ENCODE measurements around the gene ARHGEF17.

ARHGEF17 gene

DNA sequence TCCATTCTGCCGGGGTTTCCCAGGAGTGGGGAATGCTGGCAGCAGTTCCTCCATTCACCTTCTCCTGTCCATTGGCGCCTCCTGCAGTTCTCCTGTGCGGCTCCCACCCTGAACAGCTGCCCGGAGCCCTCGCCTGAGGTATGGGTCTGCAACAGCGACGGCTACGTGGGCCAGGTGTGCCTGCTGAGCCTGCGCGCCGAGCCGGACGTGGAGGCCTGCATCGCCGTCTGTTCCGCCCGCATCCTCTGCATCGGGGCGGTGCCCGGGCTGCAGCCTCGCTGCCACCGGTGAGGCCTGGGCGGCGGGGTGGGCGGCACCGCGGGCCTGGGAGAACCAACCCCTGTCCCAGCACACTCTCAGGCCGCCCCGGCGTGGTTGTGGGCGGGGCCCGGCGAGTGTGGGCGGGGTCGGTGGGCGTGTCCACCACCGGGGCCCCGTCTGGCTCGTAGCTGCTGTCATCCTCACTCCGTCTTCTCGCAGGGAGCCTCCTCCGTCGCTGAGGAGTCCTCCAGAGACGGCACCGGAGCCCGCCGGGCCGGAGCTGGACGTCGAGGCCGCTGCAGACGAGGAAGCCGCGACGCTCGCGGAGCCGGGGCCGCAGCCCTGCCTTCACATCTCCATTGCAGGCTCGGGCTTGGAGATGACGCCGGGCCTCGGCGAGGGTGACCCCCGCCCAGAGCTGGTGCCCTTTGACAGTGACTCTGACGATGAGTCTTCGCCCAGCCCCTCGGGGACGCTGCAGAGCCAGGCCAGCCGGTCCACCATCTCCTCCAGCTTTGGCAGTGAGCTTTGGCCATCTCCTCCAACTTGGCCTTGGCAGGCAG, 54.1 kb downstream of the ARHGEF17 start:
- FAIRE-seq: no peak

DNA sequence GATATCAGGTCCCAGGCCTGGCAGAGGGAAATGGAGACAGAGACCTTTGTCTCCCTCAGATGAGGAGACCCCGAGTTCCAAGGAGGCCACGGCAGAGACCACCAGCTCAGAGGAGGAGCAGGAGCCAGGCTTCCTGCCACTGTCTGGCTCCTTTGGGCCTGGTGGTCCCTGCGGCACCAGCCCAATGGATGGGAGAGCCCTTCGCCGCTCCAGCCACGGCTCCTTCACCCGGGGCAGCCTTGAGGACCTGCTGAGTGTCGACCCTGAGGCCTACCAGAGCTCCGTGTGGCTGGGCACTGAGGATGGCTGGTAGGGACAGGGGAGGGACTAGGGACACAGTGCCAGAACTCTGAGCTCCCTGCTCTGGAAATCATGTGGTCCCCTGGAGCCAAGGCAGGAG, 55.1 kb downstream of the ARHGEF17 start:
- FAIRE-seq: no peak

DNA sequence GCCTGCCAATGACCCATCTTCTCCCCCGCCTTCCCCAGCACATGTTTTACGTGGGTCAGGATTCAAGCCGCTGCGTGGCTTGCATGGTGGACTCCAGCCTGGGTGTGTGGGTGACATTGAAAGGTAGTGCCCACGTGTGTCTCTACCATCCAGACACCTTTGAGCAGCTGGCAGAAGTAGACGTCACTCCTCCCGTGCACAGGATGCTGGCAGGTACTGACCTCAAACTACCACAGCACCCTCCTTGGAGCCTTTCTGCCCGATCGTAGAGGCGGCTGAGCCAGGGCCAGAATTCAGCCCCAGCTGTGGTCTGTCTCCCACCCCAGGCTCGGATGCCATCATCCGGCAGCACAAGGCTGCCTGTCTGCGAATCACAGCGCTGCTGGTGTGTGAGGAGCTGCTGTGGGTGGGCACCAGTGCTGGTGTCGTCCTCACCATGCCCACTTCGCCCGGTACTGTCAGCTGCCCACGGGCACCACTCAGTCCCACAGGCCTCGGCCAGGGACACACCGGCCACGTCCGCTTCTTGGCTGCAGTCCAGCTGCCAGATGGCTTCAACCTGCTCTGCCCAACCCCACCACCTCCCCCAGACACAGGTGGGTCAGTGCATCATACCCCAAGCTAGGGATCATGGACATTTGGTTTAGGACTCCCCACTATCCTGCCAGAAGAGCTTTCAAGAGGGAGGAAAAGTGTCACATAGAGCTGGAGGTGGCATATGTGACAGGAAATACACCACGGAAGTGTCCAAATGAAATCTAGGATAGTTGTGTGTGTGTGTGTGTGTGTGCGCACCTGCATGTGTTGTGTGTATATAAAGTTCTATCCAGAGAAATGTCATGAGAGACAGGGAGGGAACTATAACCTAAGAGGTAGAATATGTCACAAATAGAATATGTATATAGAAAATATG, 57.5 kb downstream of the ARHGEF17 start:
- FAIRE-seq: no peak

DNA sequence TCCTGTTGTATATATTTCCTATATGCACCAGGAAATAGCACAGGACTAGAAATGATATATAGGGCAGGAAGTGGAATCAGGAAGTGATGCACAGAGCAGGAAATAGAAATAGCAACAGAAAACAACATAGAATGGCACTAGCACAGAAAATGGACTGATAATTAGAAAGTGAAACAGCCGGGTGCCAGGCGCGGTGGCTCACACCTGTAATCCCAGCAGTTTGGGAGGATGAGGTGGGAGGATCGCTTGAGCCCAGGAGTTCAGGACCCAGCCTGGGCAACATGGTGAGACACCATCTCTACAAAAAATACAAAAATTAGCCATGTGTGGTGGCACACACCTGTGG, 58.2 kb downstream of the ARHGEF17 start:
- FAIRE-seq: no peak

DNA sequence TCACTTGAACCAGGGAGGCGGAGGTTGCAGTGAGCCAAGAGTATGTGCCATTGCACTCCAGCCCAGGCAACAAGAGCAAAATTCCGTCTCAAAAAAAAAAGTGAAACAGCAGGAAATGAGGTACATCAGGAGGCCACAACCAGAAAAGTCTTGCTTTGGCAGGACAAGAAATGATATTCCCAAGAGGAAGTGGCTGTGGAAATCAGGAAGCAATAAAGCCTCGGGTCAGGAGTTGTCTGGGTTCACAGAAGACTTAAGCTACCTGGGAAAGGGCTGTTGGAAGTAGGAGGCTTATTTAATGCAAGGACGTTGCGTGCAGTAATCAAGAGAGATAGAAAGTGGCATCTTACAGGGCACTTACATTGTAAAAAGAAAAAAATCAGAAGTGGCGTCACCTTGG, 58.9 kb downstream of the ARHGEF17 start:
- FAIRE-seq: no peak

DNA sequence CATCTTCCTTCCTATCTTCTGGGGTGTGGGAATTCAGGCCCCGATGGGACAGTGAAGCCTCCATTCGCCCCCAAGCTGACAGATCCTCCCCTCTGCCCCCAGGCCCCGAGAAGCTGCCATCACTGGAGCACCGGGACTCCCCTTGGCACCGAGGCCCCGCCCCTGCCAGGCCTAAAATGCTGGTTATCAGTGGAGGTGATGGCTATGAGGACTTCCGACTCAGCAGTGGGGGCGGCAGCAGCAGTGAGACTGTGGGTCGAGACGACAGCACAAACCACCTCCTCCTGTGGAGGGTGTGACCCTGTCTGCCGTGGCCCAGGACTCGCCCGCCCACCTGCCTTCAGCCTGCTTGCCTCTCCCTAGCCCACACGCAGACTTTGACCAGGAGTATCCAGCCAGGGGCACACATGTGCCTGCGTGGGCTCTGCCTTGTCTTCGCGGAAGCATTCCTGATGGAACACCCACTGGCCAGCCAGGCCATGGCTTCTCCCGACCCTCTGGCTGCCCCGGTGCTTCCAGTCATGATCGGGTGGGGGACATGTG, 59.5 kb downstream of the ARHGEF17 start:
- no peak for FAIRE-seq

DNA sequence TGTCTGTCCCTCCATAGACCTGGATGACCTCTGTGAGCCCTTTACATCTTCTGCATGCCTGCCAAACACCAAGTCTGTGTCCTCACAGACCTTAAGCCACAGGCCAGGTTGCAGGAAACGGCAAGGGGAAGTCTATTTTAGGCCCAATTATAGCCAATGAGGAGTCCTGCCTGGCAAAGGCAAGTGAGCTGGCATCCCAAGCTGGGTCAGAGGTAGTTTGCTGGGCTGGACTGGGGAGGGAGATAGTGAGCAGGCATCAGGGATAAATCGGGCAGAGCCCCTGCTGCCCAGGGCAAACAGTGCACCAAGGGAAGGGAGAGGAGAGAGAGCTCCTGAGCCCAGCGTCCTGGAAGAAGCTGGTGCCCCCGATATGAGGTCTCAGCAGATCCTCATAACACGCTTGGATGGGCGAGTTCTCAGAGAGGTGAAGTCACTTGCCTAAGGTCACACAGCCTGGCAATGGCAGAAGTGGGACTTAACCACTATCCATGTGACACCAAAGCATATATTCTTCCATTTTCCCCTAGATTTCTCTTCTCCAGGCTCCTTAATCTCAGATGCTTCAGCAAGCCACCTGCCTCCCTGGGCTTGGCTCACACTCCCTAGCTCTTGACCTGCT, 64.4 kb downstream of the ARHGEF17 start:
- no peak for FAIRE-seq

DNA sequence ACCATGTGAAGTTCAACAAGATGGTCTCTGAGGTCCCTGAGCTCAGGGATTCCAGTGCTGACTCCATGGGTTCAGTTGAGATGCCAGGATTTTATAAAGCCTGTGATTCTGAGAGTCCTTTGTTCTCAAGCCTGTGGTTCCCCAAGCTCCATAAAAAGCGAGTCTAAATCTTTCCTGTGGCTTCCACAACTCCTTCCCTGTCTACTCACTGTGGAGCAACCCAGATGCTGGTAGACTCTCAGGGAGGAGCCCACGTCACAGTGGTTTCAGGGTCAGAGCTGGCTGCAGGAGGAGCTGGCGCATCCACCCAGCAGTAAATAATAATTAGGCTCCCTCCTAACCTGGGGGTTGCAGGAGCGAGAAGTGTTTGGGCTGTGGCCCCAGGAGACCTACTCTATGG, 66.1 kb downstream of the ARHGEF17 start:
- FAIRE-seq: no peak

DNA sequence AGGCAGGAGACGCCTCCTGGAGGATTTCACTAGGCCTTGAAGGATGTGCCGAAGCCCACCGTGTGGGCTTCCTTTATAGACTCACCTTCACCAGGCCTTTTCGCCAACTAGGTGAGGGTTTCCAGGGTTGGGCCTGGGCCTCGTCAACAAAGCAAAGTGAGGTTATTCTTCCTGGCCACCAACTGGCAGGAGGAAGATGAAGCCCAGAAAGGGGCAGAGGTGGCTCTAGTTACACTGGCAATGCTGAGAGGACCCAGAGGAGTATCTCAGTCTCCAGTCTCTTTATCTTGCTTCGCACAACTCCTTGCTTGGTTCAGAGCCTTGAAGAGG, 67.7 kb downstream of the ARHGEF17 start:
- FAIRE-seq: no peak

DNA sequence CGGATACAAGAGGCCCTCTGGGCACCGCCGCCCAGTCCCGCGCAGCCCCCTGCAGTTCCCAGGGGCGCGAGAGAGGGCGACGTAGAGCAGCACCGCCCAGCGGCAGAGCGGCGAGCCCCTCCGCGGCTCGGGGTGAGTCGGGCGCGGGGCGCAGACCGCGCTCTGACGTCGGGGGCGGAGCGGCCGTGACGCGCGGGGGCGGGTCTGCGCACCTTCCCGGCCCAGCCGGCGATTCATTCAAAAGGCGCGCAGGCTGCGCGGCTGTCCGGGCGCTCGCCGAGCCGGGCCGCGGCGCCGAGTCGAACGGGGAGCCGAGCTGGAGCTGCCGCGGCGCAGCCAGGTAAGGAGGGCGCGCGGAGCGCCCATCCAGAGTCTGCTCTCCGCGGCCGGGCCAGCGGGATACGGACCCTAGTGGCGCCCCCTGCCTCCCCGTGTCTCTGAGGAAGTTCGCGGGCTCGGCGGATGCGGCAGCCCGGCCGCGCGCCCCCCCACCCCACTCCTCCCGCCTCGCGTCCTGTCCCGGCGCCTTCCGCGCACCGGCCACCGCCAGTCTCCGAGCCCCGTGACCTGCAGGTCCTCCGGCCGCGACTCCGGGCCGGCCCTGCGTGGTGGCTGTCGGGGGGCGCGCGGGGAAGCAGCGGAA, 68.2 kb downstream of the ARHGEF17 start, which contains the start of gene RELT:
TSS of gene RELT (plus strand) at position 240 of the 643 bp plus-strand sequence. CDS start 12,738 bp downstream, outside the sequence.
- FAIRE-seq: no peak

DNA sequence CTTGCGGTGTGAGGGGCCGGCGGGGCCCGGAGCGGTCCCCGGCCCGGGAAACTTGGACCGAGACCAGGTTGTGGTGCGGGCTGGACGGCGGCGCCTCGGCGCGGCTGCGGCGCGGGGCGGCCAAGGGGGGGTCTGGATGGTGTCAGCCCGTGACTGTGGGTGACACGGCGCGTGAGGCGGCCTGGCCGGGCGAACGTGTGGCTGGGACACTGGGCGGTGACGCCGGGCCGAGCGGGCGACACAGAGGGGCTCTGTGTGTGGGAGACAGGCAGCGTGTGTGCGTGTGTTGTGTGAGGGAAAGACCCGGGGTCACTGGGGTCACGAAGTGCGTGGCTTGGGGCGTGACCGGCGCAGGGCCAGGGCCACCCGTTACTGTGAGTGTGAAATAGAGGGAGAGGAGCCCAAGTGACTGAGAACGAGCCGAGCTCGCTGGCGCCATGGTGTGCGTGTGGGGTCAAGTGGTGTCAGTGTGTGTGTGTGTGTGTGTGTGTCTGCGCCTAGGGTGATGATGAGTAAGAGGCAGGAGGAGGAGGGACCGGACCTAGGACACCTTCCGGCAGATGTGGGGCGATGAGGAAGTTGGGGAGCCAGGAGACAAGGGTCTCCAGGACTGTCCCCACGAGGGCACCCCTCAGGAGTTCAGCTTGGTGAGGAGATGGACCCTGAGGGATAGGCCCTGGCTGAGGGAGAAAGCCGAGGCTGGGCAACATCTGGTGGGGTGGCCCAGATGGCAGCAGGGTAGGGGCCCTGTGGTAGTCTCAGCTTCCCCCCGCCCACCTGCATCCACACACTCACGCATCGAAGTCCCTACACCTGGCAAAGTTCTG, 68.9 kb downstream of the ARHGEF17 start:
- no peak for FAIRE-seq

DNA sequence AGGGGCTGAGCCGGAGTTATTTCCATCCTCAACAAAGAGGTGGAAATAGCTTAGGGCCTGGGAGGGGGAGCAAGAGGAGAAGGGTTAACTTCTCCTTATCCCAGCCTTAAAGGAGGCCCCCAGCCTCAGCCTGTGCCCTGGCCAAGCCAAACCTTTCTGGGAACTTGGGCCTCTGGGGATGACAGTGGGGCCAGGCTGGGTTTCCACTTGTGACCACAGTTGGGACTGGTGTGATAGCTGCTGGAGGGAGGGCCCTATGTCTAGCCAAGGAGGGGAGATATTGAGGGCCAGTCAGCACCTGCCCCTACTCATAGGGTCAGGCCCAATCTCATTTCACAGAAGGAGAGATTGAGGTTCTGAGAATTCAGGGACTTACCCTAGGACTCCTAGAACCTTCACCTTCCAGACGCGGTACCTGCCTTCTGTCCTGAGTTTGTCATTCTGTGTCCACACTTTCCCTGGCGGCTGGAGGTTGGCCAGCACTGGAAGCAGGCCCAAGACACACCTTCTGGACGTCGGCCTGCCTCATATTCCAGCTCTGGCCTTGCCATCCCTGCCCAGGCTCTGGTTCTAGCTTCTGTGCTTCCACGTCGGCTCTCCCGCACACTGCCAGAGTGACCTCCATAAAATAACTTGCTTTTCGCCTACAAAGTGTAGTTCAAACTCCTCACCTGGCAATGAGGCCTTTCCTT, 71.3 kb downstream of the ARHGEF17 start:
- FAIRE-seq: no peak

DNA sequence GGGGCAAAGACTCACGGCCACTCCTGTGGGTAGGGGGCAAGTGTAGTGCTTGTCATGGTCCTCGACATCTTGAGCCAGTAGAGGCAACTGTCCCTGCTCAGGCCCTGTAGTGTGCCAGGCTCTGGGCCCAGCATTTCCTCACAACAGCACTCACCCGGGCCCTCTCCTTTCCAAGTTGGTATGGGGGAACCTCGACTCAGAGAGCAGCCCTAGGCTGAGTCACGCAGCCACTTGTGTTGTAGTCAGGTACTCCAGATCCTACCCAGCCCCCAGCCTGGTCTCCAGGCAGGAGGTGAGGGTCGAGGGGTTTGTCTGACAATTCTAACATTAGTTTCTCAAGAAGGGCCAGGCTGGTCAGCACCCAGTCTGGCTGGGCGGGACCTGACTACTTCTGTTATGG, 72.3 kb downstream of the ARHGEF17 start:
- FAIRE-seq: no peak

DNA sequence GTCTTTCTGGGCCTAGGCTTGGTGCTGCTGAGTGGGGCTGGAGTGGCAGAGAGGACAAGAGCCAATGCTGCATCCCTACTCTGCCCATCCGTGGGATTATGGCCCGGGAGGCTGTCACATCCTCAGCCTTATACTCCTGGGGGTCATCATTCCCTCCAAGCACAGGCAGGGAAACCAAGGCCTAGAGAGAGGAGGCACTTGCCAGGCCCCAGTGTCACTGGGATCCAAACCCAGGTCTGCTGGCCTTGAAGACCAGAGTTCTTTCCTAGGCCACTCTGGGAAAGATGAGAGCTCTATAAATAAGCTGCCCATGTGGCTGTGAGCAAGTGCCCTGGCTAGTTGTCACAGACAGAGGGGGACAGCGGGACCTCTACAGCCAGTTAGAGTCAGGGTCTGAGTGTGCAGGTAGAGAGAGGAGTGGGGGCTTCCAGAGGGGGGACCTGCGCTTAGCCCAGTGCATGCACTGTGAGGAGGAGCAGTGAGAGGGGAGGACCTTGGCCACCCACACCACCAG, 72.9 kb downstream of the ARHGEF17 start:
- FAIRE-seq: no peak

DNA sequence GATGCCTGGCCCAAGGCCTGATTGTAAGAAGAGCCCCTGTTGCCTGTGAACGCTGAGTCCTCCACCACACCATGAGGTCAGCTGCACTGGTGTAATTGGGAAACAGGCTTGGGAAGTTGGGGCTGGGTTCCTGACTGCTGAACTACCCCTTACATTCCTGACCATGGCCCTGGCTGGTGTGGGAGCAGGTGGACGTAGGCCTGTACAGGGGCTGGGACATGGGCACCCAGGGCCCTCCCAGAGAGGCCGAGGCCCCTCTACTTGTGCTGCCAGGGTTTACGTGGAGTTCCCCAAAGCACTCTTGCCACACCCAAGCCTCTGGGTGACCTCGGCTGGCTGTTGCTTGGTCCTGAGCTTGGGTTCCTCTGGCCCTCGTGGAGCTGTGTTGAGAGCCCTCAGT, 73.5 kb downstream of the ARHGEF17 start:
- FAIRE-seq: no peak

DNA sequence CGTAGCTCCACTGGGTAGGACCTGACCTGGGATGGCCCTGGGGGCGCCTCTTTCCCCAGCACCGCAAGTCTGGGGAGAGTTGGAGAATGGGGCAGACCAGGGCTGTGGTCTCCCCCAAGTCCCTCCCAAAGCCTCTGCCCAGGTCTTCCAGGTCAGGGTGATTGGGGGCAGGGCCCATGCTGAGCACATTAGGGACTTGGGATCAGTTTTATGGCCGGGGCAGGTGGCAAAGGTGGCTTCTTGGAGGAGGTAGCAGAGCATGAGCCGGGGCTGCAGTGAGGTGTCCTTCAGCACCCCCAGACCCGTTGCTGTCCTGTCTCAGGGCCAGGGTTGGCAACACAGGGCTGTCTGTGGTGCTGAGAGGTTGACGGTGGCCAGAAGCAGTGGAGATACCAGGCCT, 74.1 kb downstream of the ARHGEF17 start:
- FAIRE-seq: no peak

DNA sequence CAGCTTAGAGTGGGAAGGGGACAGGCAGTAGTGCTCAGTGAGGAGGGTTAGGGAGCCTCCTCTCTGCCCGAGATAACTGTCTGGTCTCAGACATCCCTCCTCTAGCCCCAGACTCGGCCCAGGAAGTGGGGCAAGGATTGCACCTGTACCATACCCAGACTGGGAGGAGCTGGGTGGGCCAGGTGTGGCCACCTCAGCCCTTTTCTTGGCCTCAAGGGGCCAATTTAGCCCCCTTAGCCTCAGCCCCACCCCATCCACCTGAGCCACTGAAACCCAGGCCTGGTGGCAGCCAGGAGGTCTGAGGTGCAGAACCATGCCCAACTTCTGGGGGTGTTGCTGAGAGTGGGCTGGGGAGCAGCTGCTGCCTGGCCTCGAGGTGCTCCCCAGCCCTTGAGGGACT, 74.7 kb downstream of the ARHGEF17 start:
- FAIRE-seq: no peak

DNA sequence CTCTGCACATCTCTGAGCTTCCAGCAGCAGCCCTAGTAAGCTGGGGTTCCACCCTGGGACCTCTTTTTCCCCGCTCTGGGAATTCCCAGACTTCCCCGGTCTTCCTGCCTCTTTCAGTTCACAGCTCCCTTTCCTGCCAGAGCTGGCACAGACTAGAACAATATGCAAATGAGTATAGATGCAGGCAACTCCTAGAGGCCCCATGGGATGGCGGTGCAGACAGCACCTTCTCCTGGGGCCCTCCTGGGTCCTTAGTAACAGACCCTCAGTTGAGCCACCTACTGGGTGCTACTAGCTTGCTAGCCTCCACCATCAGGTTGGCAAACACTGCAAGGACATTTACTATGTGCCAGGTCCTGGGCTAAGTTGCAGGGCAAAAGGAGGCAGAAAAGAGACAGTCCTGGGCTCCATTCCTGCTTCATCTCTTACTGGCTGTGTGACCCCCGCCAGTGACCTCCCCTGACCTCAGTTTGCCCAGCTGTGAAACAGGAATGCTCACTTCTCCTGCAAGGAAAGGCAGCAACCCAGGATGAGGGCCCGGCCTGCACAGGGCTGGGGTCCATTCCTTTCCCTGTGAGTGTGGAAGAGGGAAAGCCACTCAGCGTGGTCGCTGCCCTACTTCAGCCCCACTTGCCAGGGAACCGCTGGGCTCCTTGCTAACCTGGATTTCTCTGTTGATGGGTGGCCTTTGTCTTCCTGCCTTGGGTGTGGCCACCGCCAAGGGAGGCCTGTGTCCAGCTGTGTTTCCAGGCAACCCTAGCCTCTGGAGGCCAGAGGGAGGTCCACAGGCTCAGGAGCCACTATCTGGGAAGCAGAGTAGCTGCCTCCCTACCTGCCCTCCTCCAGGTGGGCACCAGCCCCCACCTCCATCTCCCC, 75.4 kb downstream of the ARHGEF17 start:
- no peak for FAIRE-seq

DNA sequence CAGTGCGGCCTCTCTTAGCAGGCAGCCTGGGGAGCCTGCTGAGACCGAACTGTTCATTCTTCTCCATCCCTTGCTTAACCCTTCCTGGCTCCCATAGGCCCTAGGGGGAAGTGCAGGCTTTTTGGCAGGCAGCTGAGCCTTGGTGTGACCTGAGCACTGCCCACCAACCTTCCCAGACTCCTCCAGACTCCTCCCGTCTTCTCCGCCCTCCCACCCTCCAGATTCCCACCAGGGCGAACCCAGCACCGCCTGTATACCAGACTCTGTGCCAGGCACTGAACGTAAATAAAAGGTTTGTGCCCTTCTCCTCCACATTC, 76.0 kb downstream of the ARHGEF17 start:
- FAIRE-seq: no peak

DNA sequence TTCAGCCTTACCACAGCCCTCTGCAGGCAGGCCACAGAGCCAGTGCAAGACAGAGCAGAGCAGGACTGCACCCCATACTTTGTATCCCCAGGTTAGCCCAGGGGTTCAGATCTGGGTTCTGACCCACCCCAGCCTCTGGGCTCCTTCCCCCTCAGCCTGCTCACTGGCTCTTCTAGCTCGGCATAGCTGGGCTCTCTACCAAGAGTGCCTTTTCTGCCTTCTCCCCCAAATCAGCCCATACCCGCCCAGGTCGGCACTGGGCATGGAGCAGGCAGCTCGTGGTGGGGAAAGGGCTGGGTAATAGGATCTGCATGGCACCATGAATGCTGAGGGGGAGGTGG, 76.4 kb downstream of the ARHGEF17 start:
- FAIRE-seq: no peak

Measured in A204.1 (cell line).